CD14-positive monocyte (primary cell): ENCODE results near the gene MMP28. TPM values are rescaled to one million over a fixed set of nuclear protein-coding genes. Genes with fewer than 3 reads are reported as not detected.

Experiments
- DNase-seq, 3 donors: peaks; one replicate each; pipeline ENCODE4 v3.0.0-alpha.2; 2011 to 2022
- H2AFZ ChIP-seq: 2 replicates; pipeline ENCODE4 v1.6.0; 2012; ENCODE audit warnings: mild to moderate bottlenecking, low read depth, low read length, inconsistent platforms; ENCODE audit not compliant: insufficient read depth, poor library complexity, severe bottlenecking
- H3K27ac ChIP-seq, 2 donors: 1 replicate in 1 of 2; 2 replicates in 1 of 2; pipeline ENCODE4 v1.5.1; 2012 to 2013; ENCODE audit warnings: low read length in 2 of 2, control low read depth in 1 of 2, inconsistent platforms in 1 of 2, low read depth in 1 of 2, mild to moderate bottlenecking in 1 of 2
- H3K27me3 ChIP-seq, 2 donors: one replicate each; pipeline versions ENCODE4 v1.6.0 to v1.6.1; 2011 to 2013; ENCODE audit warnings: low read length in 2 of 2; ENCODE audit not compliant: control insufficient read depth in 2 of 2, insufficient read depth in 2 of 2
- H3K36me3 ChIP-seq, 2 donors: replicated peaks in 1 of 2; 1 replicate in 1 of 2; 2 replicates in 1 of 2; pipeline versions ENCODE4 v1.5.1 to v1.6.1; 2012 to 2013; ENCODE audit warnings: low read length in 2 of 2, control low read depth in 1 of 2, inconsistent platforms in 1 of 2, mild to moderate bottlenecking in 1 of 2; ENCODE audit not compliant: insufficient read depth in 2 of 2, control insufficient read depth in 1 of 2
- H3K4me1 ChIP-seq, 2 donors: 1 replicate in 1 of 2; 2 replicates in 1 of 2; pipeline versions ENCODE4 v1.5.1 to v1.6.1; 2012 to 2013; ENCODE audit warnings: low read length in 2 of 2, control low read depth in 1 of 2, inconsistent platforms in 1 of 2, mild to moderate bottlenecking in 1 of 2, moderate library complexity in 1 of 2; ENCODE audit not compliant: insufficient read depth in 2 of 2, control insufficient read depth in 1 of 2
- H3K4me2 ChIP-seq: replicated peaks from 2 replicates; pipeline ENCODE3; 2012; ENCODE audit warnings: low read length, moderate library complexity, mild to moderate bottlenecking; ENCODE audit not compliant: poor library complexity, severe bottlenecking; ENCODE audit errors: extremely low read depth
- H3K4me3 ChIP-seq, 3 experiments: fragments of 200-600 bp in 1 of 3; sonication (generic) in 1 of 3; replicated peaks in 1 of 3; 1 replicate in 2 of 3; 2 replicates in 1 of 3; pipeline ENCODE4 v1.5.1; 2011 to 2013; ENCODE audit warnings: low read length in 3 of 3, mild to moderate bottlenecking in 3 of 3, control low read depth in 2 of 3, low read depth in 2 of 3, inconsistent platforms in 1 of 3, moderate library complexity in 1 of 3
- H3K79me2 ChIP-seq: 2 replicates; pipeline ENCODE4 v1.6.0; 2012; ENCODE audit warnings: mild to moderate bottlenecking, control low read depth, inconsistent platforms, low read length, moderate library complexity; ENCODE audit not compliant: insufficient read depth
- H3K9ac ChIP-seq: 2 replicates; pipeline ENCODE4 v1.6.0; 2017; ENCODE audit warnings: low read length, mild to moderate bottlenecking; ENCODE audit not compliant: insufficient read depth, poor library complexity, severe bottlenecking
- H3K9me3 ChIP-seq, 2 donors: replicated peaks in 1 of 2; 1 replicate in 1 of 2; 2 replicates in 1 of 2; pipeline versions ENCODE4 v1.5.1 to v1.6.1; 2012 to 2013; ENCODE audit warnings: low read length in 2 of 2, control low read depth in 1 of 2; ENCODE audit not compliant: control insufficient read depth in 1 of 2, insufficient read depth in 1 of 2
- H4K20me1 ChIP-seq: 2 replicates; pipeline ENCODE4 v1.6.0; 2012; ENCODE audit warnings: mild to moderate bottlenecking, low read length, control low read depth, moderate library complexity; ENCODE audit not compliant: insufficient read depth
- H3K27ac Mint-ChIP-seq, 7 donors: one replicate each; pipeline ENCODE4 v1.8.0; 2020; ENCODE audit warnings: mild to moderate bottlenecking in 7 of 7, mixed read lengths in 7 of 7, moderate library complexity in 6 of 7, inconsistent platforms in 2 of 7
- H3K27me3 Mint-ChIP-seq, 3 donors: one replicate each; pipeline ENCODE4 v1.8.0; 2021 to 2022; ENCODE audit warnings: low read depth in 3 of 3, mild to moderate bottlenecking in 3 of 3, mixed read lengths in 3 of 3, moderate library complexity in 3 of 3, inconsistent platforms in 1 of 3
- H3K36me3 Mint-ChIP-seq, 2 donors: one replicate each; pipeline ENCODE4 v1.8.0; 2020; ENCODE audit warnings: mixed read lengths in 2 of 2, inconsistent platforms in 1 of 2, mild to moderate bottlenecking in 1 of 2
- H3K4me1 Mint-ChIP-seq: one replicate; pipeline ENCODE4 v1.8.0; 2020; ENCODE audit warnings: mild to moderate bottlenecking, mixed read lengths
- H3K4me3 Mint-ChIP-seq, 2 donors: one replicate each; pipeline ENCODE4 v1.8.0; 2020; ENCODE audit warnings: mild to moderate bottlenecking in 2 of 2, mixed read lengths in 2 of 2, moderate library complexity in 1 of 2
- H3K9me3 Mint-ChIP-seq, 7 donors: one replicate each; pipeline ENCODE4 v1.8.0; 2020 to 2022; ENCODE audit warnings: mixed read lengths in 7 of 7, mild to moderate bottlenecking in 6 of 7, moderate library complexity in 6 of 7, inconsistent platforms in 2 of 7
- CTCF ChIP-seq: fragments of 200-600 bp; IDR thresholded peaks from one replicate; pipeline ENCODE4 v1.8.0; 2022; ENCODE audit warnings: antibody characterized with exemption, mild to moderate bottlenecking
- WGBS: methylation state at CpG from one replicate; pipeline ENCODE4 v1.1.5; 2013; ENCODE audit warnings: missing lambda C conversion rate; ENCODE audit not compliant: insufficient coverage; 5-methylcytosine and 5-hydroxymethylcytosine counted together
- intact Hi-C, 2 donors: fragments of 100-400 bp; cut with micrococcal nuclease; formaldehyde crosslinking; loops; one replicate each; pipeline versions ENCODE4 v1.15.0 to v1.15.1; 2023
- polyA plus RNA-seq, 3 donors: library from polyadenylated mRNA; depleted of rRNA in 1 of 3; unstranded in 2 of 3; stranded (reverse) in 1 of 3; fragments of 300-500 nt in 2 of 3; fragments of >200 nt in 1 of 3; fragmentation: Illumina TruSeq in 2 of 3; gene quantifications; 1 replicate in 2 of 3; 2 replicates in 1 of 3; pipeline ENCODE4 v1.2.3, GENCODE V29; 2012 to 2021

The MMP28 gene
- polyA plus RNA-seq, 3 donors, result not detected

GRCh38 chr17:35735036-35735805 lies 60.2 kb downstream of the MMP28 start:
- intact Hi-C loops, result no loop called here
- peaks cover 11% of the 10 kb centered on the region for H3K4me1 Mint-ChIP-seq
- no peak for DNase-seq
- Histone ChIP-seq H3K4me3 (no peak overlapping the region), H3K27ac (no peak overlapping the region), H3K36me3 (no peaks in the 10 kb centered on the region), H2AFZ (no peak overlapping the region), H3K9me3 (no peaks in the 10 kb centered on the region), H4K20me1 (no peaks in the 10 kb centered on the region), H3K4me1 (peaks cover 4 to 7% of the 10 kb centered on the region in 2 donors), H3K27me3 (peaks cover 5 to 25% of the 10 kb centered on the region in 2 donors), H3K4me2 (no peak overlapping the region), H3K9ac (no peak overlapping the region), H3K79me2 (no peaks in the 10 kb centered on the region)
- peaks cover 5 to 11% of the 10 kb centered on the region in 2 donors for H3K36me3 Mint-ChIP-seq
- H3K27me3 Mint-ChIP-seq, result peaks cover 31 to 46% (median 38%) of the 10 kb centered on the region in 3 donors
- H3K9me3 Mint-ChIP-seq, result peaks cover 0 to 4% (median 0%) of the 10 kb centered on the region in 7 donors
- 96% methylated on average over 20 of the region's 29 CpGs for WGBS
- no peak for TF ChIP-seq CTCF
- no peak overlapping the region for H3K4me3 Mint-ChIP-seq
- H3K27ac Mint-ChIP-seq, result no peak overlapping the region

GRCh38 chr17:35734396-35734795 lies 61.0 kb downstream of the MMP28 start:
- H3K27ac ChIP-seq, result no peak overlapping the region
- H3K36me3 Mint-ChIP-seq, result peaks cover 6 to 11% of the 10 kb centered on the region in 2 donors
- no peak overlapping the region for H3K4me2 ChIP-seq
- TF ChIP-seq CTCF, result no peak
- H2AFZ ChIP-seq, result no peak overlapping the region
- H3K27me3 ChIP-seq, result peaks cover 5 to 23% of the 10 kb centered on the region in 2 donors
- peaks cover 4 to 7% of the 10 kb centered on the region in 2 donors for H3K4me1 ChIP-seq
- H4K20me1 ChIP-seq, result no peaks in the 10 kb centered on the region
- peaks cover 11% of the 10 kb centered on the region for H3K4me1 Mint-ChIP-seq
- no peak overlapping the region for H3K4me3 ChIP-seq
- H3K27ac Mint-ChIP-seq, result peak overlapping the region in 1 of 7 donors; percentile 5
- H3K9me3 Mint-ChIP-seq, result peaks cover 0 to 3% (median 0%) of the 10 kb centered on the region in 7 donors
- H3K27me3 Mint-ChIP-seq, result peaks cover 27 to 41% (median 32%) of the 10 kb centered on the region in 3 donors
- H3K36me3 ChIP-seq, result no peaks in the 10 kb centered on the region
- intact Hi-C loops, result no loop called here
- no peak for DNase-seq
- H3K4me3 Mint-ChIP-seq, result no peak overlapping the region
- 89% methylated on average over 6 of the region's 7 CpGs for WGBS
- no peaks in the 10 kb centered on the region for H3K9me3 ChIP-seq
- no peaks in the 10 kb centered on the region for H3K79me2 ChIP-seq
- H3K9ac ChIP-seq, result no peak overlapping the region
